ENCODE data around the gene CYB561D2. TPM values are rescaled to one million over a fixed set of nuclear protein-coding genes. Genes with fewer than 3 reads are reported as not detected.

CYB561D2 gene
- polyA plus RNA-seq, 1 donor from 2014 or later: 21.2 TPM

GRCh38 chr3:50371133-50371685, 20.5 kb downstream of the CYB561D2 start:
- H2AFZ ChIP-seq (ENCODE audit: low read depth, low read length): no peak overlapping the region
- no peak overlapping the region for H3K27ac ChIP-seq (ENCODE audit: low read length)
- TF ChIP-seq SMC3 (conservative IDR thresholded peaks at IDR 0.05; ENCODE audit: poor library complexity) (no peak), RAD21 (conservative IDR thresholded peaks at IDR 0.05) (no peak), CTCF (IDR thresholded peaks at IDR 0.05; ENCODE audit: poor library complexity, severe bottlenecking) (no peak), EP300 (conservative IDR thresholded peaks at IDR 0.05; ENCODE audit: poor library complexity, severe bottlenecking) (no peak), REST (IDR thresholded peaks at IDR 0.05; ENCODE audit: borderline replicate concordance) (no peak)
- H3K9ac ChIP-seq (ENCODE audit: low read length): no peak overlapping the region
- H3K36me3 ChIP-seq (ENCODE audit: insufficient read depth, low read length): peaks cover 7% of the 10 kb centered on the region
- H3K79me2 ChIP-seq (replicated peaks; ENCODE audit: insufficient read depth, low read length): no peaks in the 10 kb centered on the region
- no peaks in the 10 kb centered on the region for H3K27me3 ChIP-seq (ENCODE audit: insufficient read depth, low read depth, low read length)
- no peak overlapping the region for H3K4me3 ChIP-seq (ENCODE audit: low read length)
- H3K4me2 ChIP-seq (ENCODE audit: low read length): no peak overlapping the region
- H3K9me3 ChIP-seq (ENCODE audit: low read length): no peaks in the 10 kb centered on the region
- no peaks in the 10 kb centered on the region for H3K9me2 ChIP-seq (ENCODE audit: insufficient read depth, low read length)
- H3F3A ChIP-seq (ENCODE audit: insufficient read depth, low read length, poor library complexity, severe bottlenecking): no peaks in the 10 kb centered on the region
- no peaks in the 10 kb centered on the region for H4K20me1 ChIP-seq (ENCODE audit: insufficient read depth)

GRCh38 chr3:50372349-50372748, 21.7 kb downstream of the CYB561D2 start:
- Histone ChIP-seq H3K9ac (ENCODE audit: low read length) (no peak overlapping the region), H4K20me1 (ENCODE audit: insufficient read depth) (no peaks in the 10 kb centered on the region), H3K4me3 (ENCODE audit: low read length) (no peak overlapping the region), H3K4me2 (ENCODE audit: low read length) (no peak overlapping the region), H3K36me3 (ENCODE audit: insufficient read depth, low read length) (peaks cover 1% of the 10 kb centered on the region), H3F3A (ENCODE audit: insufficient read depth, low read length, poor library complexity, severe bottlenecking) (no peaks in the 10 kb centered on the region), H3K79me2 (replicated peaks; ENCODE audit: insufficient read depth, low read length) (no peaks in the 10 kb centered on the region), H2AFZ (ENCODE audit: low read depth, low read length) (no peak overlapping the region), H3K9me3 (ENCODE audit: low read length) (no peaks in the 10 kb centered on the region), H3K27me3 (ENCODE audit: insufficient read depth, low read depth, low read length) (no peaks in the 10 kb centered on the region), H3K9me2 (ENCODE audit: insufficient read depth, low read length) (no peaks in the 10 kb centered on the region), H3K27ac (ENCODE audit: low read length) (no peak overlapping the region)
- TF ChIP-seq CTCF (IDR thresholded peaks at IDR 0.05; ENCODE audit: poor library complexity, severe bottlenecking) (no peak), POLR2AphosphoS5 (IDR thresholded peaks at IDR 0.05) (no peak), MXI1 (conservative IDR thresholded peaks at IDR 0.05; ENCODE audit: poor library complexity, severe bottlenecking) (no peak), TAF1 (IDR thresholded peaks at IDR 0.05; ENCODE audit: low read depth) (no peak), REST (IDR thresholded peaks at IDR 0.05; ENCODE audit: borderline replicate concordance) (no peak), EZH2 (IDR thresholded peaks at IDR 0.05; ENCODE audit: borderline replicate concordance, insufficient read depth, low read length, poor library complexity, severe bottlenecking) (no peak), SMC3 (conservative IDR thresholded peaks at IDR 0.05; ENCODE audit: poor library complexity) (no peak), RAD21 (conservative IDR thresholded peaks at IDR 0.05) (no peak), EP300 (conservative IDR thresholded peaks at IDR 0.05; ENCODE audit: poor library complexity, severe bottlenecking) (no peak)

Data from neural cell (in vitro differentiated cells).